C4-2B (cell line): ENCODE data around the gene SNX33.
"Not testable (repeated sequence)": the region's sequence is repeated elsewhere in the genome, so short reads cannot be mapped to it uniquely, and the experiment has no call there.

Experiments
- H3K27ac ChIP-seq: fragments of 450-650 bp; 2 replicates; pipeline ENCODE4 v1.5.1; 2017
- ZFX ChIP-seq: fragments of 450-650 bp; IDR thresholded peaks from 2 replicates; pipeline ENCODE4 v1.6.1; 2017
- TF ChIP-seq, protein P1 (sequence below): fragments of 450-650 bp; conservative IDR thresholded peaks from 2 replicates; pipeline ENCODE4 v1.5.1; 2017; ENCODE audit warnings: mild to moderate bottlenecking

SNX33 gene

DNA sequence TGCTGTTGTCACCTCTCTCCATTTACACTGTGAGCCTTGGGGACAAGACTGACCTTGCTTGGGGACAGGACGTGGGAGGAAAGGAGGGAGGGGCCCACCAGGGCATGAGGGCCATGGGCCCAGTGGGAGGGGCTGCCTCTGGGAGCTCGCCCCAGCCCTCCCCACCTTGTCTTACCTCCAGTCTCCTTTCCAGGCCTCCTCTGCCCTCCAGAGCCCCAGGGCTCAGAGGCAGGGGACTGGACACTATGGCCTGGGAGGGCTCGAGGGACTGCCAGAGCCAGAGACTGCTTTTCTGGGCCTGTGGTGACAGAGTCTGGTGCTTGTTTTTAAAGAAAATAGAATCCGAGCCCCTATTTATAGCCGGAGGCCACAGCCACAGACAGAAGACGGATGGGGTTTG lies 54.7 kb downstream of the SNX33 start:
- TF ChIP-seq ZFX, result no peak
- TF ChIP-seq, protein P1, sequence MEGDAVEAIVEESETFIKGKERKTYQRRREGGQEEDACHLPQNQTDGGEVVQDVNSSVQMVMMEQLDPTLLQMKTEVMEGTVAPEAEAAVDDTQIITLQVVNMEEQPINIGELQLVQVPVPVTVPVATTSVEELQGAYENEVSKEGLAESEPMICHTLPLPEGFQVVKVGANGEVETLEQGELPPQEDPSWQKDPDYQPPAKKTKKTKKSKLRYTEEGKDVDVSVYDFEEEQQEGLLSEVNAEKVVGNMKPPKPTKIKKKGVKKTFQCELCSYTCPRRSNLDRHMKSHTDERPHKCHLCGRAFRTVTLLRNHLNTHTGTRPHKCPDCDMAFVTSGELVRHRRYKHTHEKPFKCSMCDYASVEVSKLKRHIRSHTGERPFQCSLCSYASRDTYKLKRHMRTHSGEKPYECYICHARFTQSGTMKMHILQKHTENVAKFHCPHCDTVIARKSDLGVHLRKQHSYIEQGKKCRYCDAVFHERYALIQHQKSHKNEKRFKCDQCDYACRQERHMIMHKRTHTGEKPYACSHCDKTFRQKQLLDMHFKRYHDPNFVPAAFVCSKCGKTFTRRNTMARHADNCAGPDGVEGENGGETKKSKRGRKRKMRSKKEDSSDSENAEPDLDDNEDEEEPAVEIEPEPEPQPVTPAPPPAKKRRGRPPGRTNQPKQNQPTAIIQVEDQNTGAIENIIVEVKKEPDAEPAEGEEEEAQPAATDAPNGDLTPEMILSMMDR, result no peak
- H3K27ac ChIP-seq, result no peak overlapping the region

DNA sequence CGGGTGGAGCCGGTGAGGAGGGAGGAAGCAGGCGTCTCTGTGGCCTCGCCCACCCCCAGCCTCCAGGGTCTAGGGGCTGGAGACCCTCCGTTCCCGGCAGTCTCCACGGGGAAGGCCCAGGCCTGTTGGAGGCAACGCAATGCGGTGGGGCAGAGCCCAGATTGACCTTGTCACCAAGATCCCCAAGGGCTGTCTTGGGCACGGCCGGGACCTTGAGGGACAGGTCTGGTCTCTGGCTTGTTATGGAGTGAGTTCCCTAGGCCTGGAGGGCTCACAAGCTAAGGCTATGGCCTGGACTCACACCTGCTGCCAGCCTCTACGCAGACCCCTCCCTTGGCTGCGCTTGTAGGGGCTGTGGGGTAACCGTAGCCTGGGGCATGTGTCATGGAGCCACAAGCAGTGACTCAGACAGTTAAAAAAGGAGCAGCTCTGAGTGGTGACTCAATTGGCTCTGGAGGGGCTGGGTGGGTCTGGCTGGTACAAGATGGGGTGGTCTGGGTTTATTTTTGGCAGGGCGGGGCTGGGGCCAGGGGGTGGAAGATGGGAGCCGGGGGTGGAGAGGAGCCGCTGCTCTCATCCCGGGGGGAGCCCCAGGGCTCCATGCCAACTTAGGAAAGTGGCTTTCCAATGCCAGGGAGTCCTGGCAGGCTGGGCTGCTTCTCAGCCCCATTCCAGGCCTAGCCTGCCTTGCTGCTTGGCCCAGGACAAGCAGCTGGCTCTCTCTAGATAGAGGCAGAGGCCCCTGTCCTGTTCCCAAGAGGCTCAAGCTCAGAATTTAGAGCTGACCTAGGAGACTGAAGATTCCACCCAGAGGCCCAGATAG lies 55.9 kb downstream of the SNX33 start:
- not testable (repeated sequence) for H3K27ac ChIP-seq

DNA sequence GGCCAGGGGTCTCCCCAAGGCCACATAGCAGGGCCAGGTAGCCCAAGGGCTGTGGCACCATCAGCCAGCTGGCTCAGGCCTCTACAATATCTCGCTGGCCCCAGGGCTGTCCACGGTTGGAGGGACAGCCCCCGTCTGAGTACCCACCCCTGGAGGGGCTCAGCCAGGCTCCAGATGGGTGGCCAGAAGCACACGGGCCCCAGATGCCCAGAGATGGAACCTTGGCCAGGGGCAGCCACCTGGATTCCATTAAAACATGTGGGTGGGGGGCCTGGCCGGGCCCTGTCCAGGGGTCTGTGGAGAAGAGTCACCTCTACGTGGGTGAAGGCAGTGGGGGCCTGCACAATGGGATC lies 56.5 kb downstream of the SNX33 start:
- no peak overlapping the region for H3K27ac ChIP-seq
- TF ChIP-seq, protein P1, result no peak
- TF ChIP-seq ZFX, result no peak

DNA sequence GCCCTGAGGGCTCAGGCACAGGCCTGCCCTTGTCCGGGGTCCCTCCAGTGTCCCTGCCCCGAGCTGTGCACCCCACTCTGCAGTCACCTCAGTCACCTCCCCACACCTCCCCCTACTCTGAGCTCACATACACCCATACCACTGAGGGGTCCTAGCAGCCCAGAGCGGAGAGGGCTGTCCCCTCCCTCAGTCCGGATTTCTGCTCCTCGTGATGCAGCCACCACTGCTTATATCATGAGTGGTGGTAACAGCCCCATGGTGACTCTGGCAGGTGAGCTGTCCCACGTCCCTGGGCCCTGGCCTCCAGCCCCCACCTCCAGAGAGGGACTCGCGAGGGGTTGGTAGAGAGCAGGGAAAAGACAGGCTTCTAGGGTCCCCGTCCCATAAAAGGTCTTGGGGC lies 56.9 kb downstream of the SNX33 start:
- H3K27ac ChIP-seq, result no peak overlapping the region
- TF ChIP-seq, protein P1, result no peak
- TF ChIP-seq ZFX, result no peak

DNA sequence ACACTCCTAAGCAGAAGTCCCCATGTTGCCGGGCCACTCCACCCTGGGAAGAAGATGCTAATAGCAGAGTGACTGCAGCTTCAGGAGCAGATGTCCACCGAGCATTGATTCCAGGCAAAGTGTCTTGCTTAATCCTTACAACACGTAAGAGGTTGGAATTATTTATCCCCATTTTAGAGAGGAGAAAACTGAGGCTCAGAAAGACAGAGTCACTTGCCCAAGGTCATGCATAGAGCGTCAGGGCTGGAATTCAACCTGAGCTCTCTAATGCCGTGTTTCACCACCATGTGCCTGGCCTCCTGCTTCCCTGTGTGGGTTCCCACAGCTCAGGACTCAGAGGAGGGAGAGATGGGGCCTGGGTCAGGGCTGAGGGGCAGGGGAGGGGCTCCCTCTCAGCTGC lies 57.7 kb downstream of the SNX33 start:
- not testable (repeated sequence) for H3K27ac ChIP-seq

DNA sequence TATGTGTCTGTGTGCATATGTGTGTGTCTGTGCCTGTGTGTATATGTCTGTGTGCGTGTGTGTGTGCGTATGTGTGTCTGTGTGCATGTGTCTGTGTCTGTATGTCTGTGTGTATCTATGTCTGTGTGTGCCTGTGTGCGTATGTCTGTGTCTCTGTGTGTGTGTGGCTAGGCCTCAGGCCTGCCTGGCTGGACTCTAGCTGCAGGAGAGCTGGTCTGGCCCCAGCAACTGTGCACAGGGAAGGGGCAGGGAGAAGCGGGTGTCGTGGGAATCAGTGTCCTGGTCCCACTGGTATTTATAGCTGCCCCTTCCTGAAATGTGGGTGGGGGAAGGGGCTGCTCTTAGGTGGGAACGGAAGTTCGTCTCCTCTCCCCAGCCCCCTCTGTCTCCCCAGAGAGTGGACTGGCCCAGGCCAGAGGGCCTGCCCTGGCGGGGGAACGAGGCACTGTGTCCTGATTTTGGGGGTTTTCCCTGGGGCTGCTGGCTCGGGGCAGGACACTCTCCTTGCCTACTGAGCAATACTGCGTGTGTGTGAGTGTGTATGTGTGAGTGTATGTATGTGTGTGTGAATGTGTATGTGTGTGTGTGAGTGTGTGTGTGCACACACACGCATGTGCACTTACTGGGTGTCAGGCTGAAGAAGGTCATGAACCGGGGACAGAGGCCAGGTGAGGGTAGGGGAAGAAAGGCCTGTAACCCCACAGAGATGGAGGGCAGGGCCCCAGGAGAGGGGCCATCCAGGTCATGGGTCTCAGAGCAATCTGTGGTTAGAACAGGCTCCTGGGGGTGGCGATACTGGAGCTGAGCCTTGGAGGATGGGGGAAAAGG lies 58.4 kb downstream of the SNX33 start:
- TF ChIP-seq, protein P1, result no peak
- no peak for TF ChIP-seq ZFX
- H3K27ac ChIP-seq, result no peak overlapping the region

DNA sequence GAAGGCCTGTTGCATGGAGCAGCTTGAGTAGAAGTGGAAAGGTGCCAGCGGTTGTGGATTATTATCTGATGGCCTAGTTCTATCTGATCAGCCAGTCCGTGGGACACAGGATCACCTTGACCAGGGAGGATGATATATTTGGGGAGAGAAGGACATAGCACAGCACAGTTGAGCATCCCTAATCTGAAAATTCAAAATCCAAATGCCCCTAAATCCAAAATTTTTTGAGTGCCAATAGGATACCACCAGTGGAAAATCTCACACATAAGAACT lies 58.9 kb downstream of the SNX33 start:
- no peak overlapping the region for H3K27ac ChIP-seq
- TF ChIP-seq, protein P1, result no peak
- no peak for TF ChIP-seq ZFX

DNA sequence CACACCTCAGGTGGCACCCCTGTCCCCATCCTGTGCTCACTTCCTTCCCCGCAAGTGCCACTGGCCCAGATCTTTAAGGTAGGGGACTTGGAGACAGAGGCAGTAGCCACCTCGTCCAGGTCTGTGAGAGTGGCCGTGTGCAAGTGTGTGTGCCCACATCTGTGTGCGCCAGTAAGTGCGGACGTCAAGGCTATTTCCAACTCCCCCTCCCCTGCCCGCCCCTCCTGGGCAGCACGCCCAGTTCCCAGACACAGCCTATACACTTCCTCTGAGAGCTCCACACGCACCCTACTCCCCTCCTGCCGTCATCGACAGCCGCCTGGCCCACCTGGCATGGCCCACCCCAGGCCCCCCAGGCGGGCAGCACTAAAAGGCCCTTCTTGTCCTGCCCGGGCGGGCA lies 61.7 kb downstream of the SNX33 start:
- not testable (repeated sequence) for H3K27ac ChIP-seq

DNA sequence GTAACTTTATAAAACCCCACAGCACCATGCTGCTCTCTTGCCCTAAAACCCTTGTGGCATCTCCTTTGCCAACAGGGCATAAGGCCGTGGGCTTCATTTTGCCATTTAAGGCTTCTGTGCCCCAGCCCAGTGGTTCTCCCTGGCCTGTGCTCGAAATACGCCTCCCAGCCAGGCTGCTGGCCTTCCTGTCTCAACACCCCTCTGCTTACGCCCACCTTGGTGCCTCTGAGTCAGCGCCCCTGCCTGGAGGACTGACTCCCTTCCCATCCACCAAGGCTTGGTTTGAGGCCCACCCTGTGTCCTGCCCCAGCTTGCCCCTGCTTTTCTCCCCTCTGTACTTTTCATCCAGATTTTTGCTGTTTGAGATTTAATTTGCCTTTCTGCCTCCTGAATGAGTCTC lies 63.2 kb downstream of the SNX33 start:
- not testable (repeated sequence) for H3K27ac ChIP-seq

DNA sequence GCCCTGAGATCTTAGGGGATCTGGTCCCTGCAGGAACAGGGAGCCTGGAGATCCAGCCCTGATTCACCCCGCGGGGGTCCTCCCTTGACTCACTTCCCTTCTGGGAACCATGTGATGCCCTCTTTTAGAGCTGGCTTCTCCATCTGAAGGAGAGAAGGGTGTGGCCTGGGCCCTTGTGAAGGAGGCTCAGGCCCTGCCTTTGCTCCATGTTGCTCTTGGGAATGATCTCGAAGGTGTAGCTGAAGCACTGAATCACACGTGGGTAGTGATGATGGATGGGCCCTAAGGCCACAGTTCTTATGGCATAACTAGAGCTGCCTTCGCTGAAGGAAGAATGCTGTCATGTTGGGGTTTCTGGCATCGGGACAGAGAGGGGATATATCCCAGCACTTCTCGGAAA lies 63.8 kb downstream of the SNX33 start:
- H3K27ac ChIP-seq, result not testable (repeated sequence)
